Common myeloid progenitor, CD34-positive (primary cell): ENCODE results near the gene TSPYL4.

Experiments used
- CTCF ChIA-PET: fragments of 350-600 bp; sonication (Branson Sonifier 250); formaldehyde crosslinking; loops from one replicate; lab custom pipeline; 2021; ENCODE audit warnings: antibody characterized with exemption; lab: Charles Lee
- POLR2A ChIA-PET: fragments of 350-600 bp; sonication (Branson Sonifier 250); formaldehyde crosslinking; loops from one replicate; lab custom pipeline; 2021; ENCODE audit warnings: antibody characterized with exemption; lab: Charles Lee
- DNase-seq, 3 donors: peaks; one replicate each; pipeline versions ENCODE4 v3.0.0 to v3.0.0-alpha.2; 2013
- H3K27ac ChIP-seq, 2 experiments: 1 replicate in 1 of 2; 2 replicates in 1 of 2; pipeline ENCODE4 v1.7.0; 2013; ENCODE audit warnings: inconsistent platforms in 2 of 2, low read length in 2 of 2, mild to moderate bottlenecking in 2 of 2, low read depth in 1 of 2, moderate library complexity in 1 of 2; ENCODE audit not compliant: severe bottlenecking in 2 of 2, insufficient read depth in 1 of 2, poor library complexity in 1 of 2
- H3K27me3 ChIP-seq, 5 experiments: replicated peaks in 2 of 5; 1 replicate in 3 of 5; 2 replicates in 2 of 5; pipeline versions ENCODE4 v1.6.1 to v1.7.0; 2013; ENCODE audit warnings: low read length in 4 of 5, mild to moderate bottlenecking in 2 of 5, moderate library complexity in 2 of 5, inconsistent platforms in 1 of 5; ENCODE audit not compliant: insufficient read depth in 5 of 5, control insufficient read depth in 4 of 5
- H3K36me3 ChIP-seq, 4 experiments: 1 replicate in 2 of 4; 2 replicates in 2 of 4; pipeline versions ENCODE4 v1.6.1 to v1.7.0; 2013; ENCODE audit warnings: low read length in 3 of 4, control low read depth in 1 of 4, mild to moderate bottlenecking in 1 of 4; ENCODE audit not compliant: control insufficient read depth in 4 of 4, insufficient read depth in 4 of 4
- H3K4me1 ChIP-seq, 4 experiments: 1 replicate in 3 of 4; 2 replicates in 1 of 4; pipeline versions ENCODE4 v1.6.1 to v1.7.1; 2013; ENCODE audit warnings: low read length in 3 of 4, mild to moderate bottlenecking in 3 of 4, control low read depth in 1 of 4, inconsistent platforms in 1 of 4, moderate library complexity in 1 of 4; ENCODE audit not compliant: control insufficient read depth in 4 of 4, insufficient read depth in 4 of 4; ENCODE audit errors: control extremely low read depth in 1 of 4
- H3K4me3 ChIP-seq, 7 experiments: 1 replicate in 4 of 7; 2 replicates in 3 of 7; pipeline versions ENCODE4 v1.5.1 to v1.7.0; 2013; ENCODE audit warnings: mild to moderate bottlenecking in 7 of 7, low read length in 6 of 7, moderate library complexity in 6 of 7, inconsistent platforms in 2 of 7, low read depth in 2 of 7, control low read depth in 1 of 7; ENCODE audit not compliant: insufficient read depth in 4 of 7, control insufficient read depth in 1 of 7; ENCODE audit errors: extremely low read depth in 1 of 7
- H3K9me3 ChIP-seq, 5 experiments: 1 replicate in 4 of 5; 2 replicates in 1 of 5; pipeline versions ENCODE4 v1.6.1 to v1.7.1; 2013; ENCODE audit warnings: low read length in 4 of 5, mild to moderate bottlenecking in 2 of 5, inconsistent platforms in 1 of 5, low read depth in 1 of 5, moderate library complexity in 1 of 5; ENCODE audit not compliant: control insufficient read depth in 4 of 5, insufficient read depth in 2 of 5; ENCODE audit errors: control extremely low read depth in 1 of 5
- WGBS: methylation state at CpG from one replicate; pipeline ENCODE4 v1.1.5; 2013; ENCODE audit not compliant: insufficient coverage; 5-methylcytosine and 5-hydroxymethylcytosine counted together

Gene TSPYL4

DNA sequence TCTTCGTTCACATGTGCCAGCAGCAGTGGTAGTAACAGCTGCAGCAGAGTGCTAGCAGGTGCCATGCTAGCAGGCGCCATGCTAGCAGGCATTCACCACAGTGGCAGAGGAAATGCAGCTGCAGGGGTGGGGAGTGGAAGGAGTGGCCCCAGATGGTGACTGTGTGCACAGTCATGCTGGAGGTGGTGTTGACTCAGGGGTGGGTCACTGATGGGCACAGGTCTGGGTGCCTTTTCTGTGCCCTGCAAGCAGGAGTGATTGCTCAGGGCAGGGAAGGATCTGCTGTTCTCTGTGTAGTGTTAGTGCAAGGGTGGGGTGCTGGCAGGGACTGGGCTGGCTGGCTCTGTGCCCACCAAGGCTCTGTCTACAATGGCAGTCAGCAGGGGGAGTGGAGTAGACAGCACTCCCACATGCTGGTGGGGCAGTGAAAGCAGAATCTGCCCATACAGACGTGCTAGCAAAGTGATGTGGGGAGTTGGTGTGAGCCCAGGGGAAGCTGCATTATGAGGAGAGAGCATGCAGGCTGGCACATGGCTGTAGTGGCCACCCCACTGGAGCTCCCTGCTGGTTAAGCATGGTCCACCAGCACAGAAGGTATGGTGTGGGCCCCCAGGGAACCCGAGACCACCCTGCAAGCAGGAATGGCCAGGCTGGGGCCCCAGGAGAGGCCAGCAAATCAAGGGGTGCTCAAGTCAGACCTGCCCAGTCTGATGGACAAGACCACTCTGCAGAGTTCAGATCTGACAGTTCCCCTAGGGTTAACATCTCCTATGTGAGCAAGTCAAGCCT lies 11.4 kb upstream of the TSPYL4 start:
- POLR2A ChIA-PET: no interaction called here
- 90% methylated on average over 3 of the region's 4 CpGs for WGBS
- Histone ChIP-seq H3K4me1 (peaks cover 0 to 4% (median 2%) of the 10 kb centered on the region in 4 experiments), H3K27ac (no peak overlapping the region), H3K27me3 (no peaks in the 10 kb centered on the region), H3K4me3 (no peak overlapping the region), H3K9me3 (peaks cover 0 to 18% (median 3%) of the 10 kb centered on the region in 5 experiments), H3K36me3 (peaks cover 0 to 24% (median 0%) of the 10 kb centered on the region in 4 experiments)
- DNase-seq: peak in 1 of 3 donors; percentile 40
- CTCF ChIA-PET: interaction anchor here (0.7 to 2.1 kb wide), 2 partner anchors 10 to 13 kb away, joined by 3 to 11 read pairs; no protein-coding TSS in a partner anchor

DNA sequence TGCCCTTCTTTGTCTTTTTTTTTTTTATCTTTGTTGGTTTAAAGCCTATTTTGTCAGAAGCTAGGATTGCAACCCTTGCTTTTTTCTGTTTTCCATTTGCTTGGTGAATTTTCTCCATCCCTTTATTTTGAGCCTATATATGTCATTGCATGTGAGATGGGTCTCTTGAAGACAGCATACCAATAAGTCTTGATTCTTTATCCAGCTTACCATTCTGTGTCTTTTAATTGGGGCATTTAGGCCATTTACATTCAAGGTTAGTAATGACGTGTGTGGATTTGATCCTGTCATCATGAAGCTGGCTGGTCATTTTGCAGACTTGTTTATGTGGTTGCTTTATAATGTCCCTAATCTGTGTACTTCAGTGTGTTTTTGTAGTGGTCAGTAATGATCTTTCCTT lies 9.5 kb upstream of the TSPYL4 start:
- peaks cover 0 to 18% (median 3%) of the 10 kb centered on the region in 5 experiments for H3K9me3 ChIP-seq
- no peaks in the 10 kb centered on the region for H3K27me3 ChIP-seq
- H3K36me3 ChIP-seq: peaks cover 0 to 24% (median 2%) of the 10 kb centered on the region in 4 experiments
- no peak overlapping the region for H3K4me3 ChIP-seq
- H3K4me1 ChIP-seq: peaks cover 0 to 3% (median under 1%) of the 10 kb centered on the region in 4 experiments
- ChIA-PET POLR2A (no interaction called here), CTCF (interaction anchor here (1.1 kb wide), 1 partner anchor 8 kb away, joined by 4 read pairs; no protein-coding TSS in a partner anchor)
- H3K27ac ChIP-seq: no peak overlapping the region
- DNase-seq: no peak
- 100% methylated on average over 1 of the region's 1 CpG for WGBS

DNA sequence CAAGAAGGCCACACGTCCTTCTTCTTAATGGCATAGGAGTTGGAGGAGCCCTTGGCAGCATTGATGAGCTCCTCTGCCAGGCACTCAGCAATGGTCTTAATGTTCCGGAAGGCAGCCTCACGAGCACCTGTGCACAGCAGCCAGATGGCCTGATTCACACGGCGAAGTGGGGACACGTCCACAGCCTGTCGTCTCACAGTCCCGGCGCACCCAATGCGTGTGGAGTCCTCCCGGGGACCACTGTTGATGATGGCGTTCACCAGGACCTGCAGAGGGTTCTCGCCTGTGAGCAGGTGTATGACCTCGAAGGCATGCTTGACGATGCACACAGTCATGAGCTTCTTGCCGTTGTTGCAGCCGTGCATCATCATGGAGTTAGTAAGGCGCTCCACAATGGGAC lies 4.6 kb upstream of the TSPYL4 start:
- WGBS: 96% methylated on average over 18 of the region's 18 CpGs
- CTCF ChIA-PET: interaction anchor here (1.6 to 2.1 kb wide), 2 partner anchors 9 to 10 kb away, joined by 5 to 7 read pairs; no protein-coding TSS in a partner anchor
- no peaks in the 10 kb centered on the region for H3K27me3 ChIP-seq
- DNase-seq: no peak
- H3K4me3 ChIP-seq: no peak overlapping the region
- H3K36me3 ChIP-seq: peaks cover 0 to 8% (median 3%) of the 10 kb centered on the region in 4 experiments
- peaks cover 2 to 14% (median 11%) of the 10 kb centered on the region in 4 experiments for H3K4me1 ChIP-seq
- H3K27ac ChIP-seq: no peak overlapping the region
- H3K9me3 ChIP-seq: peaks cover 0 to 14% (median 3%) of the 10 kb centered on the region in 5 experiments
- POLR2A ChIA-PET: no interaction called here

DNA sequence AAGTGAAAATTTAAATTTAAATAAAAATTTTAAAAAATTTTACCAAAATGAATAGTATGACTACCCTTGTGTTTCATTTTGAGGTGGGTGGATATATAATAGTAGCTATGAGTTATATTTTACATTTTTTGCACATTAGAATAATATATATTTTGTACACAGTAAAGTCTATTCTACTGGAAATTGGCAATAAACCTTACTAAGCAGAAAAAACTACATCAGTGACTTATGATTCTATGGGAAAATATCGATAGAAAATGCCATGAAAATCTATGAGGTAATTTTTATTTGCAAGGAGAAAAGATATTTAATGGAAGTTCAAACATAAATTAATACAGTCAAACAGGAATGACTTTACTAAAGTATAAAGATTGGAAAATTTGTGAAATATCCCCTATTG lies 2.8 kb upstream of the TSPYL4 start:
- ChIA-PET POLR2A (interaction anchor here (0.9 kb wide), 1 partner anchor 20 kb away, joined by 3 read pairs; no protein-coding TSS in a partner anchor), CTCF (interaction anchor here (2.7 to 3.3 kb wide), 2 partner anchors 9 to 11 kb away, joined by 11 to 23 read pairs; no protein-coding TSS in a partner anchor)
- WGBS: no CpG with 5 or more reads among the region's 1 CpG
- no peak for DNase-seq
- Histone ChIP-seq H3K9me3 (peaks cover 0 to 3% (median 0%) of the 10 kb centered on the region in 5 experiments), H3K36me3 (peaks cover 5 to 9% (median 6%) of the 10 kb centered on the region in 4 experiments), H3K4me1 (peaks cover 13 to 32% (median 24%) of the 10 kb centered on the region in 4 experiments), H3K4me3 (no peak overlapping the region), H3K27ac (no peak overlapping the region), H3K27me3 (no peaks in the 10 kb centered on the region)

DNA sequence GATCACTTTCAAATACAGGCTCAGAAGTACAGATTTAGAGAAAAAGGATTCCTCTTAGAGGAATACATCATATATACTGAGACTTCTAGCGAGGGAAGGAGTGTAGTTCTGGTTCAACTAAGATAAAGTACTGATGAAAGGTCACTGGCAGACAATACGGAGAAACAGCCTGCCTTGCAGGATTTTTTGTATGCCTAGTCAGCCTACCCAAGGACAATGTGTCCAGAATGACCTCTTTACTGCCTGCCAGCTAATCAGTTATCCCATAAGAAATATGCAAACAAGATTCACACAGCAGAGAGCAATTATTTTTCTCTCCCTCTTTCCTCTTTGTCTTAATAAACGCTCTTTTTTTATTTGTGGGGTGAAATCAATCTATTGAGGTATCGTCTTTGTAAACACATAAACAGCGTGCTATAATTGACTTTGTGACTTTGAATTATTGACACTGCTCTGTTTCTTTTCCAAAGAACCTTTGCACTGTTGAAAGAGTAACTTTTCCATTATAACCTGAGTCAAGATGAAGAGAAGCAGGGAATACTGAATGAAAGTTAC lies 1.4 kb upstream of the TSPYL4 start:
- WGBS: 72% methylated on average over 4 of the region's 5 CpGs
- ChIA-PET CTCF (interaction anchor here (1.2 to 3.3 kb wide), 4 partner anchors 8 to 306 kb away, joined by 3 to 23 read pairs (median 8); no protein-coding TSS in a partner anchor), POLR2A (no interaction called here)
- H3K36me3 ChIP-seq: peaks cover 3 to 10% (median 5%) of the 10 kb centered on the region in 4 experiments
- H3K4me1 ChIP-seq: peaks cover 20 to 42% (median 30%) of the 10 kb centered on the region in 4 experiments
- no peaks in the 10 kb centered on the region for H3K27me3 ChIP-seq
- peak overlapping the region; percentile 99 for H3K27ac ChIP-seq
- peak overlapping the region in 4 of 7 experiments; percentile 34 to 99 (median 91) for H3K4me3 ChIP-seq
- DNase-seq: no peak
- no peaks in the 10 kb centered on the region for H3K9me3 ChIP-seq

DNA sequence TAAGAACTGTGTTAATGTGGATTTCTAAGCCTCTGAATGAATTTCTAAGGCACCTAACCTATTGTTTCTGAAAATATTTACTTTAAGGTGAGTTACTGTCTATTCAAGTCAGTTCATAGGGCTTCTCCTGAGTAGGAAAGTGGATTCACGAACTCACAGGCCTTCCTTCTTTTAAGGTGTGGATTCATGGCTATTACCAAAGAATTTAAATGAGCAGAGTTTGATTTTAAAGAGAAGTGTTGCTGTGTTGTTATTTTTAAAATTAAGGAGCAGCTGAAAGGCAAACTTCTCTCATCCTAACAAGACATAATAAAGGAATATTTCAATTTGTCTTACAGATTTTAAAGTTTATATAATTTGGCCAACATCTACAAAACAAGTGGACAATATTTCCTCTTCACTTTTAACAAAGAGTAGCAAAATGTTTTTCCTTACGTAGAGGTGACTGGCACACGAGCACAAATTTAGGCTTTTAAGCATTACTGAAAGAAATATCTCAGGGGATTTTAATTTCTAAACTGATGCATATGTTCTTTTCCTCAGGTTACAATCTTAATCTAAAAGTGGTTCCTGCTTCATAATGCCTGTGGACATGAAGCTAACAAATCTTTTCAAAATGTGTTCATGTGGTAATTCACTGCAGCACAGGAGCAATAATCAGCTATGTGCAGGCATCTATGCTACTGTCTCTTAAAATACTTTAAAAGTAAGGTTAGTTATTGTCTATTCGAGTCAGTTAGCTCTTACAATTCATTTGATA lies 602 bp upstream of the TSPYL4 start:
- Histone ChIP-seq H3K27me3 (no peaks in the 10 kb centered on the region), H3K4me3 (peak overlapping the region in 6 of 7 experiments; percentile 87 to 99 (median 96)), H3K9me3 (no peaks in the 10 kb centered on the region), H3K27ac (peak overlapping the region; percentile 99), H3K4me1 (peaks cover 20 to 43% (median 31%) of the 10 kb centered on the region in 4 experiments), H3K36me3 (peaks cover 2 to 10% (median 5%) of the 10 kb centered on the region in 4 experiments)
- WGBS: 0% methylated on average over 1 of the region's 4 CpGs
- ChIA-PET CTCF (interaction anchor here (1.0 to 3.3 kb wide), 4 partner anchors 9 to 26 kb away, joined by 3 to 23 read pairs (median 8); no protein-coding TSS in a partner anchor), POLR2A (interaction anchor here (0.7 kb wide), 1 partner anchor 301 kb away, joined by 3 read pairs; no protein-coding TSS in a partner anchor)
- DNase-seq: peak in 1 of 3 donors; percentile 41
